ENCODE data around the gene PLD3. TPM values are rescaled to one million over a fixed set of nuclear protein-coding genes. Genes with fewer than 3 reads are reported as not detected.
A peak's percentile ranks its signal among the peaks of the same experiment; 100 is the strongest.

Gene PLD3
- total and polyA plus RNA-seq, 4 donors: 205 to 407 (median 238) TPM

- H3K4me1 ChIP-seq (ENCODE audit: control insufficient read depth in 5 of 5, insufficient read depth in 5 of 5, low read length in 5 of 5): peaks cover 2 to 25% (median 5%) of the 10 kb centered on the region in 5 donors
- no peak for ATAC-seq (ENCODE audit: insufficient read depth, low FRiP score)
- no peaks in the 10 kb centered on the region for H3K9me3 ChIP-seq (ENCODE audit: control insufficient read depth in 4 of 4, insufficient read depth in 3 of 4, low read length in 3 of 4)
- no peak overlapping the region for H3K9ac ChIP-seq (ENCODE audit: insufficient read depth in 1 of 2, low read length in 2 of 2)
- peaks cover 5 to 11% (median 9%) of the 10 kb centered on the region in 4 donors for H3K36me3 ChIP-seq (ENCODE audit: control insufficient read depth in 4 of 4, insufficient read depth in 4 of 4, low read length in 4 of 4)
- 88 to 92% methylated on average over 5 of the region's 5 CpGs for WGBS, 2 donors
- DNase-seq: no peak
- no peak for TF ChIP-seq CTCF (IDR thresholded peaks at IDR 0.05; ENCODE audit: control extremely low read depth, extremely low read depth)
- no peak overlapping the region for H3K4me3 ChIP-seq
- no peaks in the 10 kb centered on the region for H3K27me3 ChIP-seq (ENCODE audit: control insufficient read depth in 3 of 3, insufficient read depth in 3 of 3, low read length in 2 of 3)
- H3K27ac ChIP-seq (ENCODE audit: low read depth in 1 of 2, low read length in 1 of 2): peak overlapping the region in 1 of 2 donors; percentile 70
Measured at GRCh38 chr19:40419780-40420179, 71.3 kb downstream of the PLD3 start.

- Histone ChIP-seq H3K27ac (ENCODE audit: low read depth in 1 of 2, low read length in 1 of 2) (peak overlapping the region; percentile 95 to 100), H3K9ac (ENCODE audit: insufficient read depth in 1 of 2, low read length in 2 of 2) (no peak overlapping the region), H3K4me3 (no peak overlapping the region), H3K4me1 (ENCODE audit: control insufficient read depth in 5 of 5, insufficient read depth in 5 of 5, low read length in 5 of 5) (peaks cover 2 to 25% (median 5%) of the 10 kb centered on the region in 5 donors), H3K27me3 (ENCODE audit: control insufficient read depth in 3 of 3, insufficient read depth in 3 of 3, low read length in 2 of 3) (no peaks in the 10 kb centered on the region), H3K9me3 (ENCODE audit: control insufficient read depth in 4 of 4, insufficient read depth in 3 of 4, low read length in 3 of 4) (no peaks in the 10 kb centered on the region), H3K36me3 (ENCODE audit: control insufficient read depth in 4 of 4, insufficient read depth in 4 of 4, low read length in 4 of 4) (peaks cover 5 to 11% (median 9%) of the 10 kb centered on the region in 4 donors)
- DNase-seq (no peak), ATAC-seq (ENCODE audit: insufficient read depth, low FRiP score) (no peak)
- WGBS, 2 donors: 60 to 64% methylated on average over 14 of the region's 14 CpGs
- TF ChIP-seq CTCF (IDR thresholded peaks at IDR 0.05; ENCODE audit: control extremely low read depth, extremely low read depth): no peak
Measured at GRCh38 chr19:40420451-40420765, 71.9 kb downstream of the PLD3 start.

- Histone ChIP-seq H3K4me1 (ENCODE audit: control insufficient read depth in 5 of 5, insufficient read depth in 5 of 5, low read length in 5 of 5) (peaks cover 2 to 25% (median 5%) of the 10 kb centered on the region in 5 donors), H3K9ac (ENCODE audit: insufficient read depth in 1 of 2, low read length in 2 of 2) (peak overlapping the region; percentile 63 to 72), H3K27ac (ENCODE audit: low read depth in 1 of 2, low read length in 1 of 2) (peak overlapping the region; percentile 95 to 100), H3K36me3 (ENCODE audit: control insufficient read depth in 4 of 4, insufficient read depth in 4 of 4, low read length in 4 of 4) (peaks cover 5 to 11% (median 9%) of the 10 kb centered on the region in 4 donors), H3K9me3 (ENCODE audit: control insufficient read depth in 4 of 4, insufficient read depth in 3 of 4, low read length in 3 of 4) (no peaks in the 10 kb centered on the region), H3K4me3 (peak overlapping the region; percentile 55), H3K27me3 (ENCODE audit: control insufficient read depth in 3 of 3, insufficient read depth in 3 of 3, low read length in 2 of 3) (no peaks in the 10 kb centered on the region)
- peak; percentile 79 for TF ChIP-seq CTCF (IDR thresholded peaks at IDR 0.05; ENCODE audit: control extremely low read depth, extremely low read depth)
- DNase-seq (peak; percentile 95 to 97 (median 95)), ATAC-seq (ENCODE audit: insufficient read depth, low FRiP score) (peak; percentile 81)
- WGBS, 2 donors: 2% methylated on average over 56 of the region's 56 CpGs
Measured at GRCh38 chr19:40420766-40421765, 72.6 kb downstream of the PLD3 start.
